ENCODE measurements around the gene CEP135. TPM values are rescaled to one million over a fixed set of nuclear protein-coding genes. Genes with fewer than 3 reads are reported as not detected.
A peak's percentile ranks its signal among the peaks of the same experiment; 100 is the strongest.

Gene CEP135
- polyA plus RNA-seq, 1 experiment = 2.0 TPM

DNA sequence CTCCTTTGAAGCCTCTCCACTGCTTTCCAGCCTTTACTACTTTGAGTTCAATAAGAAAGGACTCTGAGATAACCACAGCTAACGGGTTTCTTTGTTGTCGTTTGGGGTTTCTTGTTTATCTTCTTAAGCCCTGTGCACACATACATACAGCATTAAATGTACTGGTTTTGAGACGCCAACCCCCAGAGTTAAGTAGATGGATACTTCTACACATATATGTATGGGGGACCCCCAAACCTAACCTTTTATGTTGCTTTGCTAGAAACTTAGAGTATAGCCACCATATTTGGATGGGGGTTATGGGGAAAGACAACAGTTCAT is 697 bp downstream of the CEP135 start:
- CTCF ChIA-PET = interaction anchor here (0.6 to 3.3 kb wide), 22 partner anchors 8 to 854 kb away, joined by 3 to 32 read pairs (median 5); a partner anchor contains a TSS
- peak overlapping the region; percentile 75 for H3K4me3 ChIP-seq (ENCODE audit: low read depth, low read length)
- TF ChIP-seq, protein P1, sequence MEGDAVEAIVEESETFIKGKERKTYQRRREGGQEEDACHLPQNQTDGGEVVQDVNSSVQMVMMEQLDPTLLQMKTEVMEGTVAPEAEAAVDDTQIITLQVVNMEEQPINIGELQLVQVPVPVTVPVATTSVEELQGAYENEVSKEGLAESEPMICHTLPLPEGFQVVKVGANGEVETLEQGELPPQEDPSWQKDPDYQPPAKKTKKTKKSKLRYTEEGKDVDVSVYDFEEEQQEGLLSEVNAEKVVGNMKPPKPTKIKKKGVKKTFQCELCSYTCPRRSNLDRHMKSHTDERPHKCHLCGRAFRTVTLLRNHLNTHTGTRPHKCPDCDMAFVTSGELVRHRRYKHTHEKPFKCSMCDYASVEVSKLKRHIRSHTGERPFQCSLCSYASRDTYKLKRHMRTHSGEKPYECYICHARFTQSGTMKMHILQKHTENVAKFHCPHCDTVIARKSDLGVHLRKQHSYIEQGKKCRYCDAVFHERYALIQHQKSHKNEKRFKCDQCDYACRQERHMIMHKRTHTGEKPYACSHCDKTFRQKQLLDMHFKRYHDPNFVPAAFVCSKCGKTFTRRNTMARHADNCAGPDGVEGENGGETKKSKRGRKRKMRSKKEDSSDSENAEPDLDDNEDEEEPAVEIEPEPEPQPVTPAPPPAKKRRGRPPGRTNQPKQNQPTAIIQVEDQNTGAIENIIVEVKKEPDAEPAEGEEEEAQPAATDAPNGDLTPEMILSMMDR (IDR thresholded peaks at IDR 0.05; ENCODE audit: insufficient read depth, low read depth, low read length) = no peak
- H3K36me3 ChIP-seq (ENCODE audit: control insufficient read depth, insufficient read depth, low read length) = no peaks in the 10 kb centered on the region
- no peak for DNase-seq (ENCODE audit: low read depth)
- POLR2A ChIA-PET = interaction anchor here (0.6 to 1.0 kb wide), 4 partner anchors 17 to 1327 kb away, joined by 3 to 11 read pairs (median 4); no protein-coding TSS in a partner anchor
- no peaks in the 10 kb centered on the region for H3K27me3 ChIP-seq (ENCODE audit: control insufficient read depth, insufficient read depth, low read length)

DNA sequence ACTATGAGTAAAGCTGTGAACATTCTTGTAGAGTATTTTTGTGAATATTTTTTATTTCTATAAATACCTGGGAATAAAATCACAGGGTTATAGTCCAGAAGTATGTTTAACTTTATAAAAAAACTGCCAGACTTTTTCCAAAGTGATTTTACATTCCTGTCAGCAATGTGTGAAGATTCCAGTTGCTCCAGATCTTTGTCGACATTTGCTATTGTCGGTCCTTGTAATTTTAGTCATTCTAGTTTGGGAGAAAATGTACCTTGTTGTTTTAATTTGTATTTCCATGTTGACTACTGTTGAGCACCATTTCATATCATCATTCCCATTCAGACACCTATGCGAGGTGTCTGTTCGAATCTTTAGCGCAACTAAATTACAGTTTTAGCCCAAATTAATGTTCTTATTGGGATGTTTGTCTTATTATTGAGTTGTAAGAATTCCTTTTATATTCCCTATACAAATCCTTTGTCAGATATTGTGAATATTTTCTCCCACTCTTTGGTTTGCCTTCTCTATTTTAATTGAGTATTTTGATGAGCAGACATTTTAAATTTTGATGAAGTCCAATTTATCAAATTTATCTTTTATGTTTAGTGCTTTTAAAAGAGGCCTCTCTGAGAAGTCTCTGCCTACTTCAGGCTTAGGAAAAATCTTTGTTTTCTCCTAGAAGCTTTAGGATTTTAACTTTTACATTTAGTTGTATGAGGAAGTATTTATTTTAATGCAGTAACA is 2.6 kb downstream of the CEP135 start:
- no peaks in the 10 kb centered on the region for H3K27me3 ChIP-seq (ENCODE audit: control insufficient read depth, insufficient read depth, low read length)
- ChIA-PET POLR2A (no interaction called here), CTCF (interaction anchor here (1.0 to 1.5 kb wide), 2 partner anchors 18 to 350 kb away, joined by 3 read pairs; no protein-coding TSS in a partner anchor)
- DNase-seq (ENCODE audit: low read depth) = no peak
- TF ChIP-seq, protein P1 (IDR thresholded peaks at IDR 0.05; ENCODE audit: insufficient read depth, low read depth, low read length) = no peak
- H3K36me3 ChIP-seq (ENCODE audit: control insufficient read depth, insufficient read depth, low read length) = no peaks in the 10 kb centered on the region
- no peak overlapping the region for H3K4me3 ChIP-seq (ENCODE audit: low read depth, low read length)

DNA sequence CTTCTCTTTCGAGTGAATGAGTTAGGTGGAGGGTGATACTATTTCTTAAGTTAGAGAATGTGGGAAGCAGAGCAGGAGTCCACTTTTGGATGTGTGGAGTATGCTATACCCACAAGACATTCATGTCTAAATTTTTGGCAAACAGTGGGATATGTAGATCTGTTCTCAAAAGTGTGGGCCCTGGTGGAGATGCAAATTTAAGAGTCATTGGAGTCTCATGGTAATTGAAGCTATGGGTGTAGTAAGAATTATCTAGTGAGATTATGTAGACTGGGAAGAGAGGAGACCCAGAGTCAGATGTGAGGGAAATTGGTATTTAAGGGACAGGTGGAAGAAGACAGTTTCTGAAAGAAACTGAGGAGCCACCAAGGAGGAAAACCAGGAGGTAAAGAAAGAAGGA is 7.0 kb downstream of the CEP135 start:
- CTCF ChIA-PET = interaction anchor here (2.0 kb wide), 1 partner anchor 10 kb away, joined by 4 read pairs; no protein-coding TSS in a partner anchor
- no peak for DNase-seq (ENCODE audit: low read depth)
- POLR2A ChIA-PET = no interaction called here
- TF ChIP-seq, protein P1 (IDR thresholded peaks at IDR 0.05; ENCODE audit: insufficient read depth, low read depth, low read length) = no peak
- no peak overlapping the region for H3K4me3 ChIP-seq (ENCODE audit: low read depth, low read length)
- no peaks in the 10 kb centered on the region for H3K27me3 ChIP-seq (ENCODE audit: control insufficient read depth, insufficient read depth, low read length)
- peaks cover 2% of the 10 kb centered on the region for H3K36me3 ChIP-seq (ENCODE audit: control insufficient read depth, insufficient read depth, low read length)

DNA sequence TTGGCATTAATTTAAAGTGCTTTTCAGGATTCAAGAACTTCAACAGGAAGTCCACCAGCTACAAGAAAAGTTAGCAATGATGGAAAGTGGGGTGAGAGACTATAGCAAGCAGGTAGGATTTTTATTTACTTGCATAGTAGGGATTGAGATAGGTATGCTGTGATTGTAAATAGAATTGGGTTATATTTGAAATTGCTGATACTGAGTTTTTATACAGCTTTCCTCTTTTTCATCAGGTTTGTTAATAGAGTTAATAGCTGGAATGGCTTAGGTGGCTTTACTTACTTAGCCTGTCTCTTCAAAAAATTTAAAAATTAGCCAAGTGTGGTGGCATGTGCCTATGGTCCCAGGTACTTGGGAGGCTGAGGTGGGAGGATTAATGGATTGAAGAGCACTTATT is 10.9 kb downstream of the CEP135 start:
- TF ChIP-seq, protein P1 (IDR thresholded peaks at IDR 0.05; ENCODE audit: insufficient read depth, low read depth, low read length) = no peak
- ChIA-PET POLR2A (interaction anchor here (0.6 kb wide), 1 partner anchor 453 kb away, joined by 3 read pairs; no protein-coding TSS in a partner anchor), CTCF (interaction anchor here (1.5 kb wide), 1 partner anchor 11 kb away, joined by 4 read pairs; the partner anchor contains the start of gene CEP135)
- no peaks in the 10 kb centered on the region for H3K27me3 ChIP-seq (ENCODE audit: control insufficient read depth, insufficient read depth, low read length)
- no peak overlapping the region for H3K4me3 ChIP-seq (ENCODE audit: low read depth, low read length)
- DNase-seq (ENCODE audit: low read depth) = no peak
- H3K36me3 ChIP-seq (ENCODE audit: control insufficient read depth, insufficient read depth, low read length) = peaks cover 2% of the 10 kb centered on the region

DNA sequence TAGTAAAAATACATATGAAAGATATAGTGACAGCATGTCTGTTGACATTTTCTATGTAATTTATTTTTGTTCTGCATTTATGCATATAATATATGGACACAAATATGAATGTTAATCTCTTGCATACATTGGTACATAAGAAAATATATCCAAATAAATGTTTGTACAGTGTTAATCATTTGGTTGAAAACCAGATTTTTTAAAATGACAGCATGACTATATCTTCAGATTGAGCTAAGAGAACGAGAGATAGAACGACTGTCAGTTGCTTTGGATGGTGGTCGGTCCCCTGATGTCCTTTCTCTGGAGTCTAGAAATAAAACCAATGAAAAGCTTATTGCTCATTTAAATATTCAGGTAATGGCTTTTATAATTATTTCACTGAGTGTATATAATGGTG is 15.3 kb downstream of the CEP135 start:
- POLR2A ChIA-PET = no interaction called here
- TF ChIP-seq, protein P1 (IDR thresholded peaks at IDR 0.05; ENCODE audit: insufficient read depth, low read depth, low read length) = no peak
- Histone ChIP-seq H3K27me3 (ENCODE audit: control insufficient read depth, insufficient read depth, low read length) (no peaks in the 10 kb centered on the region), H3K36me3 (ENCODE audit: control insufficient read depth, insufficient read depth, low read length) (no peaks in the 10 kb centered on the region), H3K4me3 (ENCODE audit: low read depth, low read length) (no peak overlapping the region)
- no peak for DNase-seq (ENCODE audit: low read depth)
- CTCF ChIA-PET = interaction anchor here (0.9 to 1.4 kb wide), 3 partner anchors 9 to 16 kb away, joined by 3 to 6 read pairs (median 5); partner anchors contain the start of gene CEP135

All from BJ (cell line).